GM12878 (cell line): ENCODE data around the gene DPM3. TPM values are rescaled to one million over a fixed set of nuclear protein-coding genes. Genes with fewer than 3 reads are reported as not detected.

ENCODE experiments used
- ATAC-seq: fragments of 200-7000 bp; cut with Tn5 transposase; 3 replicates; pipeline ENCODE4 v1.9.1; 2020; ENCODE audit warnings: mild to moderate bottlenecking, moderate library complexity
- BruUV-seq: library from RNA; stranded (reverse); fragments of 400-500 nt; replicated peaks from 2 replicates; lab custom pipeline; 2021; lab: Mats Ljungman, UMichigan
- CTCF ChIA-PET: fragments of 300-600 bp; sonication (Branson Sonifier 250); formaldehyde crosslinking; extraction: SDS; loops from one replicate; lab custom pipeline; 2021; ENCODE audit warnings: inconsistent platforms; lab: Yijun Ruan, JAX
- POLR2A ChIA-PET: fragments of 350-600 bp; formaldehyde crosslinking; extraction: SDS; loops from one replicate; lab custom pipeline; 2021; ENCODE audit warnings: inconsistent platforms; lab: Charles Lee
- RAD21 ChIA-PET: fragments of 300-600 bp; sonication (Branson Sonifier 250); formaldehyde crosslinking; loops from one replicate; lab custom pipeline; 2023; ENCODE audit warnings: antibody characterized with exemption; ENCODE audit not compliant: unreplicated experiment; lab: Charles Lee
- SMC1A ChIA-PET: fragments of 300-600 bp; sonication (Branson Sonifier 250); formaldehyde crosslinking; loops from one replicate; lab custom pipeline; 2023; ENCODE audit not compliant: unreplicated experiment, uncharacterized antibody; lab: Charles Lee
- DNase-seq: peaks from one replicate; pipeline ENCODE4 v3.0.0-alpha.2; 2011; ENCODE audit warnings: low read depth, low spot score
- FAIRE-seq: peaks from 3 replicates; lab custom pipeline; 2011; peaks lifted over from hg19 to GRCh38; lab: Jason Lieb, UNC
- H2AFZ ChIP-seq: 2 replicates; pipeline ENCODE4 v1.6.0; 2011; ENCODE audit warnings: low read depth, low read length, control low read depth; ENCODE audit not compliant: control insufficient read depth
- H3K27ac ChIP-seq: 2 replicates; pipeline ENCODE4 v1.5.1; 2011; ENCODE audit warnings: control low read depth; ENCODE audit not compliant: control insufficient read depth, insufficient read depth
- H3K27me3 ChIP-seq, 2 experiments: replicated peaks in 1 of 2; 2 replicates each; pipeline versions ENCODE4 v1.6.0 to v1.6.1; 2011; ENCODE audit warnings: low read length in 1 of 2; ENCODE audit not compliant: control insufficient read depth in 2 of 2, insufficient read depth in 2 of 2
- H3K36me3 ChIP-seq, 2 experiments: 2 replicates each; pipeline ENCODE4 v1.5.1; 2011; ENCODE audit warnings: low read length in 1 of 2; ENCODE audit not compliant: control insufficient read depth in 2 of 2, insufficient read depth in 2 of 2
- H3K4me1 ChIP-seq: 2 replicates; pipeline ENCODE4 v1.6.1; 2011; ENCODE audit warnings: mild to moderate bottlenecking, low read length, moderate library complexity, mixed read lengths; ENCODE audit not compliant: control insufficient read depth, insufficient read depth
- H3K4me2 ChIP-seq: 2 replicates; pipeline ENCODE4 v1.6.0; 2011; ENCODE audit warnings: control low read depth; ENCODE audit not compliant: control insufficient read depth, insufficient read depth
- H3K4me3 ChIP-seq: fragments of 200-600 bp; sonication (generic); 2 replicates; pipeline ENCODE4 v1.5.1; 2016
- H3K79me2 ChIP-seq: 2 replicates; pipeline ENCODE4 v1.6.0; 2011; ENCODE audit warnings: low read length; ENCODE audit not compliant: control insufficient read depth, insufficient read depth
- H3K9ac ChIP-seq: 2 replicates; pipeline ENCODE4 v1.8.0; 2011; ENCODE audit warnings: low read length, control low read depth, mixed read lengths; ENCODE audit not compliant: control insufficient read depth, insufficient read depth
- H3K9me3 ChIP-seq: replicated peaks from 3 replicates; pipeline ENCODE4 v1.5.1; 2011; ENCODE audit warnings: mild to moderate bottlenecking, low read length; ENCODE audit not compliant: control insufficient read depth, insufficient read depth
- H4K20me1 ChIP-seq: 2 replicates; pipeline ENCODE4 v1.6.0; 2011; ENCODE audit not compliant: control insufficient read depth, insufficient read depth
- KAT2A ChIP-seq: conservative IDR thresholded peaks from 2 replicates; pipeline ENCODE4 v1.6.1; 2011; ENCODE audit warnings: low read depth, low read length; ENCODE audit not compliant: control insufficient read depth
- SIN3A ChIP-seq: IDR thresholded peaks from 2 replicates; pipeline ENCODE4 v1.6.1; 2012; ENCODE audit warnings: low read depth, low read length, improper control_type of control experiment
- SPI1 ChIP-seq: IDR thresholded peaks from 2 replicates; pipeline ENCODE4 v1.6.1; 2011; ENCODE audit warnings: low read depth, mild to moderate bottlenecking, low read length, moderate library complexity, borderline replicate concordance; ENCODE audit not compliant: insufficient read depth
- SRF ChIP-seq, 2 experiments: IDR thresholded peaks; 2 replicates each; pipeline ENCODE4 v1.6.1; 2011; ENCODE audit warnings: low read depth in 2 of 2, low read length in 2 of 2, mild to moderate bottlenecking in 1 of 2, moderate library complexity in 1 of 2
- WRNIP1 ChIP-seq: IDR thresholded peaks from 2 replicates; pipeline ENCODE4 v1.6.1; 2011; ENCODE audit warnings: low read depth, low read length, improper control_type of control experiment, borderline replicate concordance
- WGBS: methylation state at CpG from one replicate; pipeline ENCODE4 v1.1.6; 2016; ENCODE audit warnings: low lambda C conversion rate; ENCODE audit not compliant: insufficient replicate concordance, insufficient coverage; ENCODE audit errors: missing lambda C conversion rate; 5-methylcytosine and 5-hydroxymethylcytosine counted together
- in situ Hi-C: fragments of 300-500 bp; cut with MboI; formaldehyde crosslinking; loops from 9 replicates; pipeline ENCODE4 v1.14.3; 2018; ENCODE audit warnings: mixed read lengths
- intact Hi-C: fragments of 100-400 bp; cut with micrococcal nuclease; formaldehyde crosslinking; loops from one replicate; pipeline ENCODE4 v1.14.2; 2022; ENCODE audit not compliant: unreplicated experiment
- polyA plus RNA-seq, 11 experiments: library from polyadenylated mRNA; depleted of rRNA in 4 of 11; unstranded in 6 of 11; stranded (reverse) in 5 of 11; fragments of >200 nt; fragmentation: Nextera tagmentation in 4 of 11; fragmentation: Illumina TruSeq in 1 of 11; extraction: Ambion mirVana in 4 of 11; extraction: Trizol in 1 of 11; gene quantifications; 1 replicate in 1 of 11; 2 replicates in 10 of 11; pipeline versions ENCODE4 v1.2.1 to v1.2.3, GENCODE V29; 2011 to 2016; ENCODE audit warnings: inconsistent platforms in 2 of 11, missing spikeins in 2 of 11, low read depth in 1 of 11
- total RNA-seq, 4 experiments: library from RNA; depleted of rRNA in 3 of 4; stranded (reverse); fragments of >200 nt in 3 of 4; fragmentation: Illumina TruSeq in 1 of 4; extraction: Trizol in 1 of 4; gene quantifications; 2 replicates each; pipeline versions ENCODE4 v1.2.1 to v1.2.3, GENCODE V29; 2013 to 2021
- TF ChIP-seq, protein P1 (sequence below): fragments of 450-650 bp; IDR thresholded peaks from 2 replicates; pipeline ENCODE4 v1.6.1; 2017; ENCODE audit warnings: mild to moderate bottlenecking, low read depth, inconsistent platforms; ENCODE audit not compliant: poor library complexity, severe bottlenecking

DPM3 gene
- total and polyA plus RNA-seq, 10 of the 15 experiments (the other 5 are each of a cell fraction or from before 2014, with no cell fraction given): 5.9 to 78.7 (median 25.7) TPM

DNA sequence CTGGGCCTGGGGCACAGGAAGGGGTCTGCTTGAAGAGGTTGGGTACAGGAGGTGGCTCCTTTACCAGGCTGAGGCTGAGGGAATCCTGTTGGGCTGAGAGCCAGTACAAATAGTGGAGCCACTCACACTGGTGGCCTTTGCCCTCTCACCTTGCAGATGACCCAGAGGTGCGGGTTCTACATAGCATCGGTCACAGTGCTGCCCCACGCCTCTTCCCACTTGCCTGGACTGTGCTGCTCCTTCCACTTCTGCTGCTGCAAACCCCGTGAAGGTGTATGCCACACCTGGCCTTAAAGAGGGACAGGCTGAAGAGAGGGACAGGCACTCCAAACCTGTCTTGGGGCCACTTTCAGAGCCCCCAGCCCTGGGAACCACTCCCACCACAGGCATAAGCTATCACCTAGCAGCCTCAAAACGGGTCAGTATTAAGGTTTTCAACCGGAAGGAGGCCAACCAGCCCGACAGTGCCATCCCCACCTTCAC, 6.5 kb downstream of the DPM3 start:
- Histone ChIP-seq H3K4me3 (no peak overlapping the region), H4K20me1 (no peaks in the 10 kb centered on the region), H3K27ac (no peak overlapping the region), H2AFZ (no peak overlapping the region), H3K9ac (no peak overlapping the region), H3K36me3 (peaks cover 0 to 2% of the 10 kb centered on the region in 2 experiments; a peak in 2 of 4 replicates), H3K79me2 (peaks cover 18% of the 10 kb centered on the region), H3K4me1 (peaks cover 13% of the 10 kb centered on the region), H3K4me2 (no peak overlapping the region), H3K27me3 (peaks cover 1 to 2% of the 10 kb centered on the region in 2 experiments; a peak in 2 of 4 replicates), H3K9me3 (no peaks in the 10 kb centered on the region)
- ChIA-PET CTCF (interaction anchor here (0.5 to 6.0 kb wide), 7 partner anchors 34 to 68 kb away, joined by 3 to 37 read pairs (median 4); partner anchors contain the start of genes KRTCAP2 and TRIM46), SMC1A (interaction anchor here (0.5 to 2.4 kb wide), 3 partner anchors 33 to 349 kb away, joined by 3 to 6 read pairs (median 3); no protein-coding TSS in a partner anchor), POLR2A (interaction anchor here (0.5 to 1.1 kb wide), 4 partner anchors 8 to 602 kb away, joined by 3 to 4 read pairs (median 4); no protein-coding TSS in a partner anchor), RAD21 (interaction anchor here (0.7 to 2.6 kb wide), 2 partner anchors 39 to 42 kb away, joined by 3 to 9 read pairs; partner anchors contain the start of gene KRTCAP2)
- 73% methylated on average over 7 of the region's 7 CpGs for WGBS
- ATAC-seq (no peak), DNase-seq (no peak), FAIRE-seq (no peak)
- in situ Hi-C loops (no loop called here), intact Hi-C loops (no loop called here)
- TF ChIP-seq, protein P1, sequence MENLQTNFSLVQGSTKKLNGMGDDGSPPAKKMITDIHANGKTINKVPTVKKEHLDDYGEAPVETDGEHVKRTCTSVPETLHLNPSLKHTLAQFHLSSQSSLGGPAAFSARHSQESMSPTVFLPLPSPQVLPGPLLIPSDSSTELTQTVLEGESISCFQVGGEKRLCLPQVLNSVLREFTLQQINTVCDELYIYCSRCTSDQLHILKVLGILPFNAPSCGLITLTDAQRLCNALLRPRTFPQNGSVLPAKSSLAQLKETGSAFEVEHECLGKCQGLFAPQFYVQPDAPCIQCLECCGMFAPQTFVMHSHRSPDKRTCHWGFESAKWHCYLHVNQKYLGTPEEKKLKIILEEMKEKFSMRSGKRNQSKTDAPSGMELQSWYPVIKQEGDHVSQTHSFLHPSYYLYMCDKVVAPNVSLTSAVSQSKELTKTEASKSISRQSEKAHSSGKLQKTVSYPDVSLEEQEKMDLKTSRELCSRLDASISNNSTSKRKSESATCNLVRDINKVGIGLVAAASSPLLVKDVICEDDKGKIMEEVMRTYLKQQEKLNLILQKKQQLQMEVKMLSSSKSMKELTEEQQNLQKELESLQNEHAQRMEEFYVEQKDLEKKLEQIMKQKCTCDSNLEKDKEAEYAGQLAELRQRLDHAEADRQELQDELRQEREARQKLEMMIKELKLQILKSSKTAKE: no peak
- TF ChIP-seq KAT2A: no peak
- TF ChIP-seq SPI1: no peak
- TF ChIP-seq WRNIP1: no peak
- no peak for TF ChIP-seq SIN3A
- no peak for TF ChIP-seq SRF (IDR thresholded peaks at IDR 0.05; ENCODE audit: low read depth in 2 of 2, low read length in 2 of 2)
- no TSS peak for BruUV-seq
